OCI-LY3 (cell line): ENCODE measurements around the gene RBM19.

ENCODE experiments used
- H2AFZ ChIP-seq: fragments of 200-600, 300-600 bp; shearing (Covaris generic); 2 replicates; pipeline ENCODE4 v1.6.0; 2014; ENCODE audit warnings: antibody characterized with exemption, low read depth, low read length
- H3K27ac ChIP-seq: fragments of 200-600, 300-600 bp; sonication (generic); 2 replicates; pipeline ENCODE4 v1.5.1; 2014; ENCODE audit warnings: mild to moderate bottlenecking, low read length, moderate library complexity, mixed read lengths
- H3K27me3 ChIP-seq: fragments of 200-600, 300-600 bp; sonication (generic); 2 replicates; pipeline ENCODE4 v1.6.1; 2014; ENCODE audit warnings: low read depth, low read length, mixed read lengths
- H3K36me3 ChIP-seq: fragments of 200-600, 300-600 bp; sonication (generic); replicated peaks from 2 replicates; pipeline ENCODE3; 2014; ENCODE audit warnings: low read depth, low read length, mixed read lengths
- H3K4me1 ChIP-seq: fragments of 300-600, 200-600 bp; sonication (generic); 2 replicates; pipeline ENCODE4 v1.6.1; 2014; ENCODE audit warnings: low read length, mixed read lengths
- H3K4me2 ChIP-seq: fragments of 200-600, 300-600 bp; sonication (generic); 2 replicates; pipeline ENCODE4 v1.6.1; 2014; ENCODE audit warnings: low read length, mixed read lengths
- H3K4me3 ChIP-seq: fragments of 300-600, 200-600 bp; sonication (generic); 2 replicates; pipeline ENCODE4 v1.5.1; 2014; ENCODE audit warnings: antibody characterized with exemption, mild to moderate bottlenecking, low read length, moderate library complexity
- H3K79me2 ChIP-seq: fragments of 300-600, 200-600 bp; shearing (Covaris generic); 2 replicates; pipeline ENCODE4 v1.6.1; 2014; ENCODE audit warnings: mild to moderate bottlenecking, low read length, mixed read lengths
- H3K9ac ChIP-seq: fragments of 300-600, 200-600 bp; shearing (Covaris generic); 2 replicates; pipeline ENCODE4 v1.6.0; 2014; ENCODE audit warnings: mild to moderate bottlenecking, low read length, moderate library complexity
- H3K9me3 ChIP-seq: fragments of 200-600, 300-600 bp; shearing (Covaris generic); 2 replicates; pipeline ENCODE4 v1.6.1; 2014; ENCODE audit warnings: low read length, mixed read lengths; ENCODE audit not compliant: insufficient read depth
- H4K20me1 ChIP-seq: fragments of 200-600, 300-600 bp; sonication (generic); 2 replicates; pipeline ENCODE4 v1.6.1; 2016; ENCODE audit warnings: low read length, mixed read lengths; ENCODE audit not compliant: insufficient read depth
- EZH2phosphoT487 ChIP-seq: fragments of 200-600 bp; shearing (Covaris generic); IDR thresholded peaks from 2 replicates; pipeline ENCODE4 v1.6.1; 2018; ENCODE audit warnings: antibody characterized with exemption, mixed run types, low read depth
- TF ChIP-seq, protein P1 (sequence below): fragments of 200-600, 300-600 bp; sonication (generic); IDR thresholded peaks from 2 replicates; pipeline ENCODE4 v1.5.1; 2014; ENCODE audit warnings: antibody characterized with exemption, low read length, low read depth

The RBM19 gene

GRCh38 chr12:113766879-113767878 lies 198.9 kb downstream of the RBM19 start:
- H4K20me1 ChIP-seq = no peaks in the 10 kb centered on the region
- H2AFZ ChIP-seq = no peak overlapping the region
- H3K4me2 ChIP-seq = no peak overlapping the region
- H3K27ac ChIP-seq = no peak overlapping the region
- H3K79me2 ChIP-seq = no peaks in the 10 kb centered on the region
- H3K4me3 ChIP-seq = no peak overlapping the region
- H3K9ac ChIP-seq = no peak overlapping the region
- no peak for TF ChIP-seq EZH2phosphoT487
- TF ChIP-seq, protein P1, sequence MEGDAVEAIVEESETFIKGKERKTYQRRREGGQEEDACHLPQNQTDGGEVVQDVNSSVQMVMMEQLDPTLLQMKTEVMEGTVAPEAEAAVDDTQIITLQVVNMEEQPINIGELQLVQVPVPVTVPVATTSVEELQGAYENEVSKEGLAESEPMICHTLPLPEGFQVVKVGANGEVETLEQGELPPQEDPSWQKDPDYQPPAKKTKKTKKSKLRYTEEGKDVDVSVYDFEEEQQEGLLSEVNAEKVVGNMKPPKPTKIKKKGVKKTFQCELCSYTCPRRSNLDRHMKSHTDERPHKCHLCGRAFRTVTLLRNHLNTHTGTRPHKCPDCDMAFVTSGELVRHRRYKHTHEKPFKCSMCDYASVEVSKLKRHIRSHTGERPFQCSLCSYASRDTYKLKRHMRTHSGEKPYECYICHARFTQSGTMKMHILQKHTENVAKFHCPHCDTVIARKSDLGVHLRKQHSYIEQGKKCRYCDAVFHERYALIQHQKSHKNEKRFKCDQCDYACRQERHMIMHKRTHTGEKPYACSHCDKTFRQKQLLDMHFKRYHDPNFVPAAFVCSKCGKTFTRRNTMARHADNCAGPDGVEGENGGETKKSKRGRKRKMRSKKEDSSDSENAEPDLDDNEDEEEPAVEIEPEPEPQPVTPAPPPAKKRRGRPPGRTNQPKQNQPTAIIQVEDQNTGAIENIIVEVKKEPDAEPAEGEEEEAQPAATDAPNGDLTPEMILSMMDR = no peak
- H3K9me3 ChIP-seq = no peaks in the 10 kb centered on the region
- H3K36me3 ChIP-seq = no peaks in the 10 kb centered on the region
- no peaks in the 10 kb centered on the region for H3K4me1 ChIP-seq
- H3K27me3 ChIP-seq = no peaks in the 10 kb centered on the region
